A673 (cell line): ENCODE data around the gene RPL37A. TPM values are rescaled to one million over a fixed set of nuclear protein-coding genes. Genes with fewer than 3 reads are reported as not detected.

Experiments
- BruUV-seq: library from RNA; stranded (reverse); fragments of 400-500 nt; replicated peaks from 2 replicates; lab custom pipeline; 2021; lab: Mats Ljungman, UMichigan
- CTCF ChIA-PET: fragments of 300-600 bp; sonication (Branson Sonifier 250); formaldehyde crosslinking; loops from one replicate; lab custom pipeline; 2022; ENCODE audit warnings: antibody characterized with exemption; lab: Charles Lee
- POLR2A ChIA-PET: fragments of 300-600 bp; sonication (Branson Sonifier 250); formaldehyde crosslinking; loops from one replicate; lab custom pipeline; 2022; ENCODE audit warnings: antibody characterized with exemption; ENCODE audit not compliant: low non-redundant PET; lab: Charles Lee
- DNase-seq: peaks from one replicate; pipeline ENCODE4 v3.0.0-alpha.2; 2015; ENCODE audit warnings: low spot score
- H3K27ac ChIP-seq: fragments of 200-600 bp; sonication (generic); 2 replicates; pipeline ENCODE4 v1.5.1; 2016; ENCODE audit warnings: mixed run types, low read depth, mild to moderate bottlenecking, mixed read lengths, antibody characterized with exemption, low read length; ENCODE audit not compliant: poor library complexity, severe bottlenecking
- H3K27me3 ChIP-seq: fragments of 200-600 bp; sonication (generic); replicated peaks from 2 replicates; pipeline ENCODE4 v1.6.1; 2017; ENCODE audit warnings: mixed run types, low read depth, mild to moderate bottlenecking, mixed read lengths, antibody characterized with exemption, low read length; ENCODE audit not compliant: insufficient read depth, poor library complexity
- H3K36me3 ChIP-seq: fragments of 200-600 bp; sonication (generic); 2 replicates; pipeline ENCODE4 v1.6.1; 2016; ENCODE audit warnings: mixed run types, mild to moderate bottlenecking, mixed read lengths, antibody characterized with exemption, low read length; ENCODE audit not compliant: insufficient read depth, poor library complexity, severe bottlenecking
- H3K4me1 ChIP-seq: fragments of 200-600 bp; sonication (generic); 2 replicates; pipeline ENCODE4 v1.6.1; 2017; ENCODE audit warnings: mixed run types, mild to moderate bottlenecking, mixed read lengths, antibody characterized with exemption, low read length; ENCODE audit not compliant: insufficient read depth, poor library complexity, severe bottlenecking
- H3K4me3 ChIP-seq: fragments of 200-600 bp; sonication (generic); 2 replicates; pipeline ENCODE4 v1.5.1; 2016; ENCODE audit warnings: low read depth, mixed run types, mild to moderate bottlenecking, mixed read lengths, low read length; ENCODE audit not compliant: poor library complexity, severe bottlenecking
- H3K9me3 ChIP-seq: fragments of 200-600 bp; sonication (generic); 2 replicates; pipeline ENCODE4 v1.6.1; 2016; ENCODE audit warnings: mixed run types, low read depth, mild to moderate bottlenecking, mixed read lengths, antibody characterized with exemption, low read length; ENCODE audit not compliant: poor library complexity, severe bottlenecking
- EZH2 ChIP-seq: fragments of 200-600 bp; sonication (generic); IDR thresholded peaks from 2 replicates; pipeline ENCODE4 v1.6.1; 2017; ENCODE audit warnings: borderline replicate concordance, low read depth, mild to moderate bottlenecking, mixed read lengths, antibody characterized with exemption, low read length; ENCODE audit not compliant: poor library complexity, severe bottlenecking
- intact Hi-C: fragments of 100-400 bp; cut with micrococcal nuclease; formaldehyde crosslinking; loops from one replicate; pipeline ENCODE4 v1.10.0; 2022; ENCODE audit not compliant: unreplicated experiment
- total RNA-seq: library from RNA; stranded (reverse); gene quantifications from 2 replicates; pipeline ENCODE4 v1.2.3, GENCODE V29; 2021
- TF ChIP-seq, protein P1 (sequence below): fragments of 300-800, 200-600 bp; sonication (generic); conservative IDR thresholded peaks from 2 replicates; pipeline ENCODE4 v1.5.1; 2017; ENCODE audit warnings: low read depth, mild to moderate bottlenecking, antibody characterized with exemption, low read length, moderate library complexity, mixed read lengths

Gene RPL37A
- total RNA-seq, 1 experiment from 2014 or later = 2,455 TPM

DNA sequence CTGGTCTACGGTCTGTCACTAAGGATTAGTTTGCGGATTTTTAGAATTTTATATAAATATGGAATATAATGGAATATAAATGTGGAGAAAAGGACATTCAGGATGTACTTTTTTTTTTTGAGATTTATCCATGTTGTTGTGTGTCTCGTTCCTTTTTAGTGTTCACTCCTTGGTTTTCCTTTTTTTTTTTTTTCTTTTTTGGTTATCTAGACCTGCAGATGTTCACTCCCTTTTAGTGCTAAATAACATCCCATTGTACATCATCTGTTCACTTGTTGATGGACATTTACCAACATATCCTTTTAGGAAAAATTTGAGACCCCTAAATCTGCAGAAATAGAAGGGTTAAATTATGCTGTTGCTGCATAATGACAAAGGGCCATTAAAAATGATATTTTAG lies 25.5 kb upstream of the RPL37A start:
- no peaks in the 10 kb centered on the region for H3K4me1 ChIP-seq
- H3K36me3 ChIP-seq = no peaks in the 10 kb centered on the region
- intact Hi-C loops = no loop called here
- no peak overlapping the region for H3K4me3 ChIP-seq
- no peak for DNase-seq
- H3K9me3 ChIP-seq = no peaks in the 10 kb centered on the region
- CTCF ChIA-PET = no interaction called here
- no peak overlapping the region for H3K27ac ChIP-seq
- no peak for TF ChIP-seq EZH2
- TF ChIP-seq, protein P1, sequence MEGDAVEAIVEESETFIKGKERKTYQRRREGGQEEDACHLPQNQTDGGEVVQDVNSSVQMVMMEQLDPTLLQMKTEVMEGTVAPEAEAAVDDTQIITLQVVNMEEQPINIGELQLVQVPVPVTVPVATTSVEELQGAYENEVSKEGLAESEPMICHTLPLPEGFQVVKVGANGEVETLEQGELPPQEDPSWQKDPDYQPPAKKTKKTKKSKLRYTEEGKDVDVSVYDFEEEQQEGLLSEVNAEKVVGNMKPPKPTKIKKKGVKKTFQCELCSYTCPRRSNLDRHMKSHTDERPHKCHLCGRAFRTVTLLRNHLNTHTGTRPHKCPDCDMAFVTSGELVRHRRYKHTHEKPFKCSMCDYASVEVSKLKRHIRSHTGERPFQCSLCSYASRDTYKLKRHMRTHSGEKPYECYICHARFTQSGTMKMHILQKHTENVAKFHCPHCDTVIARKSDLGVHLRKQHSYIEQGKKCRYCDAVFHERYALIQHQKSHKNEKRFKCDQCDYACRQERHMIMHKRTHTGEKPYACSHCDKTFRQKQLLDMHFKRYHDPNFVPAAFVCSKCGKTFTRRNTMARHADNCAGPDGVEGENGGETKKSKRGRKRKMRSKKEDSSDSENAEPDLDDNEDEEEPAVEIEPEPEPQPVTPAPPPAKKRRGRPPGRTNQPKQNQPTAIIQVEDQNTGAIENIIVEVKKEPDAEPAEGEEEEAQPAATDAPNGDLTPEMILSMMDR = no peak
- POLR2A ChIA-PET = no interaction called here
- no TSS peak for BruUV-seq
- no peaks in the 10 kb centered on the region for H3K27me3 ChIP-seq

DNA sequence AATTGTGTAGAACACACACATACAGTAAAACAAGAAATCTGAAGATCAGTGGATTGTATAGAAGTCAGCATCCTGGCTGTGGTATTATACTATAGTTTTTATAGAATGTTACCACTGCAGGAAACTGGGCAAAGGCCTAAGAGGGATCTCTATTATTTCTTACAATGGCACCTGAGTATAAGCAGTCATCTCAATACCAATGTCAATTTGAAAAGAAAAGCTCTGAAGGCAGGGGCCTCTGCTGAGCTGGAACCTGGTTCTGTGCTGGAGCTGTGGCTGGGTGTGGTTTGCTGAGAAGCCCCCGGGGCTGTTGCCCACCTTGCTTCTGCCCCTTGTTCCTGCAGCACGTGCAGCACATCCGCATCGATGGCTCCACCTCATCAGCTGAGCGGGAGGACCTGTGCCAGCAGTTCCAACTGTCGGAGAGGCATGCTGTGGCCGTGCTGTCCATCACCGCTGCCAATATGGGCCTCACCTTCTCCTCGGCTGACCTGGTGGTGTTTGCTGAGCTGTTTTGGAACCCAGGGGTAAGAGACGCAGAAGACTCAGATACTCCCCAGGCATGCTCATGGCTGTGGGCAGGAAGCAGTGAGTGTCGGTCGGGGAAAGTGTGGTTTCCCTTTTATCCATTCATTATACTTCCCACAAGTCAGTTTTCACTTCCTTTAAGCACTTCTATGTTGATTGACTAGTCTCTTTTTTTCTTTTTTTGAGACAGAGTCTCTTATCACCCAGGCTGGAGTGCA lies 23.5 kb upstream of the RPL37A start:
- H3K4me3 ChIP-seq = no peak overlapping the region
- ChIA-PET POLR2A (no interaction called here), CTCF (interaction anchor here (0.6 kb wide), 1 partner anchor 71 kb away, joined by 4 read pairs; no protein-coding TSS in a partner anchor)
- BruUV-seq = no TSS peak
- no peaks in the 10 kb centered on the region for H3K27me3 ChIP-seq
- no peaks in the 10 kb centered on the region for H3K9me3 ChIP-seq
- TF ChIP-seq EZH2 = no peak
- TF ChIP-seq, protein P1 = no peak
- no peak overlapping the region for H3K27ac ChIP-seq
- no peaks in the 10 kb centered on the region for H3K36me3 ChIP-seq
- H3K4me1 ChIP-seq = no peaks in the 10 kb centered on the region
- DNase-seq = no peak
- intact Hi-C loops = no loop called here

DNA sequence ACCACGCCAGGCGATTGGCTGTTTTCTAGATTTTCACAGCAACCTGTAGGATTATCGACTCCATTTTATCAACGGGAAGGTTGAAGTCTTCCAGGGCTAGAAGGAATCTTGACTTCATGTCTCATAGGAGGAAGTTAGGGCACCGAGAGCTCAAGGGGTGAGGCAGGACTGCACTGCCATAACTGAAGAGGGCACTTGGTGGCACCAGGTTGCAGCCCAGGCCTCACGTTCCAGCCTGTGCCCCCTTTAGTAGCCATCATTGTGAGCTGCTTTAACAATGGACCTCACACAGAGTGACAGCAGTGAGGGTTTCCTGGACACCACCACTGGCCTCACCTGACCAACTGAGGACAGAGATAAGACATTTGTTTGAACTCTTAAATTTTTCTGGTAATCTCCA lies 22.9 kb upstream of the RPL37A start:
- H3K4me3 ChIP-seq = no peak overlapping the region
- no peaks in the 10 kb centered on the region for H3K9me3 ChIP-seq
- H3K36me3 ChIP-seq = no peaks in the 10 kb centered on the region
- ChIA-PET CTCF (no interaction called here), POLR2A (no interaction called here)
- H3K27me3 ChIP-seq = no peaks in the 10 kb centered on the region
- no peak for DNase-seq
- no TSS peak for BruUV-seq
- no peaks in the 10 kb centered on the region for H3K4me1 ChIP-seq
- H3K27ac ChIP-seq = no peak overlapping the region
- TF ChIP-seq, protein P1 = no peak
- TF ChIP-seq EZH2 = no peak
- intact Hi-C loops = no loop called here
